ENCODE measurements around the gene RABGAP1L.
A peak's percentile ranks its signal among the peaks of the same experiment; 100 is the strongest.

Gene RABGAP1L

DNA sequence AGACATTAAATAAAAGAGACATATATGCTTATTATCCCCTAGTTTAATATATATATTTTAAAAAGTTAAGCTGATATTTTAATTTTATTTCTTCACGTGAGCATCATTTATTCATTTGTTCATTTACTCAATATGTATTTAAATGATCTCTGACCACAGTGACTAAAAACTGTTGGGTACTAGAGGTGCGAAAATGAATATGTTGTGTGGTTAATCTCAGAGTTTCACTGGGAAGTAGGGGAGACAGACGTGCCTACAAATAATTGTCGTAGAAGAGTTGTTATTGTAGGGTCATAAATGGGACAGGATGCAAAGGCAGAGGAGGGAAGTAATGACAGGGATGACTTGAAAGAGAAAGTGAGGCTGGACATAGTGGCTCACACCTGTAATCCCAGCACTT lies 627.4 kb downstream of the RABGAP1L start:
- Histone ChIP-seq H2AFZ (ENCODE audit: low read length) (no peak overlapping the region), H4K20me1 (ENCODE audit: insufficient read depth, low read length, poor library complexity, severe bottlenecking) (no peaks in the 10 kb centered on the region), H3K4me3 (ENCODE audit: low read length, poor library complexity, severe bottlenecking) (no peak overlapping the region), H3K79me2 (ENCODE audit: insufficient read depth, low read length) (no peaks in the 10 kb centered on the region), H3K9me3 (ENCODE audit: insufficient read depth, low read depth, low read length) (no peaks in the 10 kb centered on the region), H3K4me1 (ENCODE audit: insufficient read depth, low read length, poor library complexity, severe bottlenecking) (peaks cover 26% of the 10 kb centered on the region), H3K27me3 (ENCODE audit: insufficient read depth, low read length, poor library complexity, severe bottlenecking) (no peaks in the 10 kb centered on the region), H3K9me2 (replicated peaks; ENCODE audit: low read depth, low read length) (no peaks in the 10 kb centered on the region), H3K36me3 (ENCODE audit: insufficient read depth, low read length) (no peaks in the 10 kb centered on the region), H3F3A (ENCODE audit: low read depth) (no peaks in the 10 kb centered on the region), H3K4me2 (ENCODE audit: low read depth, low read length, poor library complexity, severe bottlenecking) (no peak overlapping the region), H3K9ac (ENCODE audit: low read depth, low read length, poor library complexity, severe bottlenecking) (no peak overlapping the region)
- no peak for TF ChIP-seq EZH2phosphoT487 (IDR thresholded peaks at IDR 0.05; ENCODE audit: borderline replicate concordance)
- TF ChIP-seq, protein P1, sequence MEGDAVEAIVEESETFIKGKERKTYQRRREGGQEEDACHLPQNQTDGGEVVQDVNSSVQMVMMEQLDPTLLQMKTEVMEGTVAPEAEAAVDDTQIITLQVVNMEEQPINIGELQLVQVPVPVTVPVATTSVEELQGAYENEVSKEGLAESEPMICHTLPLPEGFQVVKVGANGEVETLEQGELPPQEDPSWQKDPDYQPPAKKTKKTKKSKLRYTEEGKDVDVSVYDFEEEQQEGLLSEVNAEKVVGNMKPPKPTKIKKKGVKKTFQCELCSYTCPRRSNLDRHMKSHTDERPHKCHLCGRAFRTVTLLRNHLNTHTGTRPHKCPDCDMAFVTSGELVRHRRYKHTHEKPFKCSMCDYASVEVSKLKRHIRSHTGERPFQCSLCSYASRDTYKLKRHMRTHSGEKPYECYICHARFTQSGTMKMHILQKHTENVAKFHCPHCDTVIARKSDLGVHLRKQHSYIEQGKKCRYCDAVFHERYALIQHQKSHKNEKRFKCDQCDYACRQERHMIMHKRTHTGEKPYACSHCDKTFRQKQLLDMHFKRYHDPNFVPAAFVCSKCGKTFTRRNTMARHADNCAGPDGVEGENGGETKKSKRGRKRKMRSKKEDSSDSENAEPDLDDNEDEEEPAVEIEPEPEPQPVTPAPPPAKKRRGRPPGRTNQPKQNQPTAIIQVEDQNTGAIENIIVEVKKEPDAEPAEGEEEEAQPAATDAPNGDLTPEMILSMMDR (conservative IDR thresholded peaks at IDR 0.05; ENCODE audit: low read length) = no peak

DNA sequence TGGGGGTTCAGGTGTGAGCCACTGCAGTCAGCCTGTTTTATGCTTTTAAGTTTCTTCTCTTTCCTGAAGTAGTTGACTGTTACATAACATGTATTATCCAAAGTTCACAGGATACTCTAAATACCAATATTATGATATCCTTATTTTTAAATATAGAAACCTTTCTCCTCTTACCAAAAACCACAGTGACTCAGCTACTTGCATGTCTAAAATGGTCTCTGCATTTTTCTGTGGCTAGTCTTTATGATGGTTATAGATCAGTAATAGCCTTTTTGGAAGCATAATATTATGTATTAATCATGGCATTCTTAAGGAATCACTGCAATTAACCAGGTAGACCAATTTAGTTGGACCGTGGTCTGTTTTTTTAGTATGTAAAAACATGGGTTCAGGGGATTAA lies 629.7 kb downstream of the RABGAP1L start:
- Histone ChIP-seq H3K9ac (ENCODE audit: low read depth, low read length, poor library complexity, severe bottlenecking) (no peak overlapping the region), H3K4me2 (ENCODE audit: low read depth, low read length, poor library complexity, severe bottlenecking) (peak overlapping the region; percentile 22)

DNA sequence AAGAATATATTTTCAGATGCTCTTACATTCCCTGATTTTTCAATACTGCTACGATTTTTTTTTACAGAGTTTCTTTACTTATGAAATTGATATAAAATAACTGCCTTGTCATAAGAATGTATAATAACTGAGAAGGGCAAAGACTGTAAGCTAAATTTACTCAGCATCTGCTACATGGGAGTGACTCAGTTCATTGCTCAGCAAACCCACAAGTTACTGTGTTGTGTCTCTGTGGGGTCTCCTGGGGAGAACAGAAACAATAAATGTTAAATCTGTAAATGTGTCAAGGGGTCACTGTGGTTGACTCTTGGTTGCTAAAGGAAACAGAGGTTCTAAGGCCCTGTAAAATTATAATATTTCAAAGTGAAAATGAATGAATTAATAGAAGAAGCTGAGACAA lies 630.1 kb downstream of the RABGAP1L start:
- Histone ChIP-seq H3K79me2 (ENCODE audit: insufficient read depth, low read length) (no peaks in the 10 kb centered on the region), H2AFZ (ENCODE audit: low read length) (no peak overlapping the region), H3K9me2 (replicated peaks; ENCODE audit: low read depth, low read length) (no peaks in the 10 kb centered on the region), H3F3A (ENCODE audit: low read depth) (no peaks in the 10 kb centered on the region), H3K4me1 (ENCODE audit: insufficient read depth, low read length, poor library complexity, severe bottlenecking) (peaks cover 36% of the 10 kb centered on the region), H3K4me2 (ENCODE audit: low read depth, low read length, poor library complexity, severe bottlenecking) (peak overlapping the region; percentile 22), H3K36me3 (ENCODE audit: insufficient read depth, low read length) (no peaks in the 10 kb centered on the region), H4K20me1 (ENCODE audit: insufficient read depth, low read length, poor library complexity, severe bottlenecking) (no peaks in the 10 kb centered on the region), H3K27me3 (ENCODE audit: insufficient read depth, low read length, poor library complexity, severe bottlenecking) (no peaks in the 10 kb centered on the region), H3K9ac (ENCODE audit: low read depth, low read length, poor library complexity, severe bottlenecking) (no peak overlapping the region), H3K4me3 (ENCODE audit: low read length, poor library complexity, severe bottlenecking) (no peak overlapping the region), H3K9me3 (ENCODE audit: insufficient read depth, low read depth, low read length) (no peaks in the 10 kb centered on the region)
- TF ChIP-seq, protein P1 (conservative IDR thresholded peaks at IDR 0.05; ENCODE audit: low read length) = no peak
- no peak for TF ChIP-seq EZH2phosphoT487 (IDR thresholded peaks at IDR 0.05; ENCODE audit: borderline replicate concordance)

More for the DNA sequence above, 629.7 kb downstream of the RABGAP1L start:
- H3K9me2 ChIP-seq (replicated peaks; ENCODE audit: low read depth, low read length) = no peaks in the 10 kb centered on the region
- H3K79me2 ChIP-seq (ENCODE audit: insufficient read depth, low read length) = no peaks in the 10 kb centered on the region
- H3K9me3 ChIP-seq (ENCODE audit: insufficient read depth, low read depth, low read length) = no peaks in the 10 kb centered on the region
- H3F3A ChIP-seq (ENCODE audit: low read depth) = no peaks in the 10 kb centered on the region
- TF ChIP-seq EZH2phosphoT487 (IDR thresholded peaks at IDR 0.05; ENCODE audit: borderline replicate concordance) = no peak
- TF ChIP-seq, protein P1 (conservative IDR thresholded peaks at IDR 0.05; ENCODE audit: low read length) = no peak
- H3K27me3 ChIP-seq (ENCODE audit: insufficient read depth, low read length, poor library complexity, severe bottlenecking) = no peaks in the 10 kb centered on the region
- no peaks in the 10 kb centered on the region for H4K20me1 ChIP-seq (ENCODE audit: insufficient read depth, low read length, poor library complexity, severe bottlenecking)
- H3K36me3 ChIP-seq (ENCODE audit: insufficient read depth, low read length) = no peaks in the 10 kb centered on the region
- peaks cover 36% of the 10 kb centered on the region for H3K4me1 ChIP-seq (ENCODE audit: insufficient read depth, low read length, poor library complexity, severe bottlenecking)
- no peak overlapping the region for H3K4me3 ChIP-seq (ENCODE audit: low read length, poor library complexity, severe bottlenecking)
- no peak overlapping the region for H2AFZ ChIP-seq (ENCODE audit: low read length)
